ENCODE data around the gene PRKCA. TPM values are rescaled to one million over a fixed set of nuclear protein-coding genes. Genes with fewer than 3 reads are reported as not detected.
A peak's percentile ranks its signal among the peaks of the same experiment; 100 is the strongest.

Gene PRKCA
- total RNA-seq, 3 donors from 2014 or later (not counting 1 experiment from before 2014, with no cell fraction given) = 19.6 to 29.0 (median 20.4) TPM

DNA sequence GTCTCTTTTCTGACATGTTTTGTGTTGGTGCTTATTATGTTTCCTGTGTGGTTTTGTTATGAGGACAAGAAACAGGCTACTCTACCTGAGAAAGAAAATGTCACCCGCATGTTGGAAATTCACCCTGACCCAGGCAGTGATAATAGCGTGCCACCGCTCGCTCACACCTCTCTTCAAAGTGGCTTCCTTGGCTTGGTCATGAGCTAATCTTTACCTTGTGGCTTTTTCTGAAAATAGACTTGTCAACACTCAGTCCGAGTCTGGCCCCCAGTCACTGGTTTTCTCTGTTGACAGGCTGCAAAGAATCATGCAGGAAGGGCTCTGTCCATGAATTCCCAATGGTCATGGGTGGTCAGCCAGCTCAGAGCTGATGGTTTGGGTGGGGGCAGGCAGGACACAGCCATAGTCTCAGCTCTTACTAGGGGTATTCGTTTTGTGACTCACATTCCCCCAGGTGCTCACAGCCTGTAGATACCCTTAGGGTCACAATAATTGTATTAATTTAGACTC, 411.2 kb downstream of the PRKCA start:
- Histone ChIP-seq H3K36me3 (ENCODE audit: control insufficient read depth, insufficient read depth, low read length) (no peaks in the 10 kb centered on the region), H3K4me1 (ENCODE audit: control insufficient read depth, insufficient read depth, low read length) (peaks cover 55% of the 10 kb centered on the region), H3K27ac (ENCODE audit: low read length) (peak overlapping the region; percentile 34), H3K4me3 (ENCODE audit: low read length) (no peak overlapping the region), H3K9me3 (ENCODE audit: control insufficient read depth, insufficient read depth, low read length) (no peaks in the 10 kb centered on the region), H3K27me3 (ENCODE audit: control insufficient read depth, insufficient read depth, low read length) (no peaks in the 10 kb centered on the region)
- Mint-ChIP-seq H3K4me3 (peak overlapping the region; percentile 28), H3K36me3 (no peaks in the 10 kb centered on the region), H3K9me3 (no peaks in the 10 kb centered on the region), H3K4me1 (peaks cover 35 to 44% of the 10 kb centered on the region in 2 donors), H3K27me3 (ENCODE audit: low read depth in 2 of 2) (no peaks in the 10 kb centered on the region), H3K27ac (peak overlapping the region; percentile 48 to 69)
- 23% methylated on average over 6 of the region's 6 CpGs for WGBS (ENCODE audit: insufficient coverage)
- ATAC-seq = peak; percentile 76 to 93 (median 79)
- intact Hi-C loops (cut with micrococcal nuclease) = no loop called here
- TF ChIP-seq, protein P1, sequence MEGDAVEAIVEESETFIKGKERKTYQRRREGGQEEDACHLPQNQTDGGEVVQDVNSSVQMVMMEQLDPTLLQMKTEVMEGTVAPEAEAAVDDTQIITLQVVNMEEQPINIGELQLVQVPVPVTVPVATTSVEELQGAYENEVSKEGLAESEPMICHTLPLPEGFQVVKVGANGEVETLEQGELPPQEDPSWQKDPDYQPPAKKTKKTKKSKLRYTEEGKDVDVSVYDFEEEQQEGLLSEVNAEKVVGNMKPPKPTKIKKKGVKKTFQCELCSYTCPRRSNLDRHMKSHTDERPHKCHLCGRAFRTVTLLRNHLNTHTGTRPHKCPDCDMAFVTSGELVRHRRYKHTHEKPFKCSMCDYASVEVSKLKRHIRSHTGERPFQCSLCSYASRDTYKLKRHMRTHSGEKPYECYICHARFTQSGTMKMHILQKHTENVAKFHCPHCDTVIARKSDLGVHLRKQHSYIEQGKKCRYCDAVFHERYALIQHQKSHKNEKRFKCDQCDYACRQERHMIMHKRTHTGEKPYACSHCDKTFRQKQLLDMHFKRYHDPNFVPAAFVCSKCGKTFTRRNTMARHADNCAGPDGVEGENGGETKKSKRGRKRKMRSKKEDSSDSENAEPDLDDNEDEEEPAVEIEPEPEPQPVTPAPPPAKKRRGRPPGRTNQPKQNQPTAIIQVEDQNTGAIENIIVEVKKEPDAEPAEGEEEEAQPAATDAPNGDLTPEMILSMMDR (IDR thresholded peaks at IDR 0.05) = no peak
- peak; percentile 23 to 64 for DNase-seq

DNA sequence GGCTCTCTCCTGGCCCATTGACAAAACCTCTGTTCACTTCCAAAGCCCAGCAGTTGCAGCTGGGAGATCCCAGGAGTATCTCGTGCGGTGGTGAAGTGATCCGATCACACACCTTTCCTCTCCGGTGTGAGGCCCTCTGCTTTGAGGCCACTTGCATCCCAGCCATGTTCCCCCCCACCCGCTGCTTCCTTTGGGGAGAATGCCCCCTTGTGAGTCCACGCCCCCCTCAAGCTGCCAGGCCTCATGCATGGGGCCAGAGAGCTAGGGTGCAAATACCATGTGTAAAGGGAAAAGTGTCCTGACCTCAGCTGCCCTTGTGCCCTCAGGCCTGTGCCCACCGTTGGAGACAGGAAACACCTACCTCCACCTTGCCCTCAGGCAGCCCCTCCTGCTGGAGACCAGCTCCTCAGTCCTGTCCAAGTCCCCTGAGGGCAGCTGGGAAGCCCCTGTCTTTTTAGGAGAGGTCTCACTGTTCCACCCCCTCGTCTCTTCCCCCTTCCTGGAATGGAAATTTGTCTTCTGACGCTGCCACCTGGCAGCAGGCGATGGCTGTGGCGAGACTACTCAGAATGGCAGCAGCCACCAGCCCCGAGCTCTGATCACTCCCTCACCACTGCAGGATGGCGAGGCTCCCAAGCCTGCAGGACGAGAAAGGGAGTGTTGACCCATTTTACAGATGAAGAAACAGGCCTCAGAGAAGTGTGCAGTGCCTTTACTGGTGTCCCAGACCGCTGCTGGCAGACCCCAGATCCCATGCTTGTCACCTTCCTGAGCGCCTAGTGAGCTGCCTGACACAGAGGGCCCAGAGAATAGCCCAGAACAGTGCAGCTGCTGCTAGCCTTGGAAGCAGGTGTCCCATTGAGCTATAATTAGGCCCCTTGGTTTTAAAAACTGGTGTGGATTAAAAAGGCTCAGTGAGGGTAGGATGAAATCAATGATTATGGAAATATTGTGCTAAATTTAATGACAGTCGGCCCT, 411.9 kb downstream of the PRKCA start:
- Mint-ChIP-seq H3K27ac (peak overlapping the region; percentile 48 to 69), H3K36me3 (no peaks in the 10 kb centered on the region), H3K4me3 (peak overlapping the region; percentile 40), H3K4me1 (peaks cover 35 to 44% of the 10 kb centered on the region in 2 donors), H3K27me3 (ENCODE audit: low read depth in 2 of 2) (no peaks in the 10 kb centered on the region), H3K9me3 (no peaks in the 10 kb centered on the region)
- Histone ChIP-seq H3K27ac (ENCODE audit: low read length) (peak overlapping the region; percentile 34), H3K9me3 (ENCODE audit: control insufficient read depth, insufficient read depth, low read length) (no peaks in the 10 kb centered on the region), H3K4me1 (ENCODE audit: control insufficient read depth, insufficient read depth, low read length) (peaks cover 55% of the 10 kb centered on the region), H3K27me3 (ENCODE audit: control insufficient read depth, insufficient read depth, low read length) (no peaks in the 10 kb centered on the region), H3K36me3 (ENCODE audit: control insufficient read depth, insufficient read depth, low read length) (no peaks in the 10 kb centered on the region), H3K4me3 (ENCODE audit: low read length) (no peak overlapping the region)
- 80% methylated on average over 16 of the region's 17 CpGs for WGBS (ENCODE audit: insufficient coverage)
- ATAC-seq (no peak), DNase-seq (no peak)
- TF ChIP-seq, protein P1 (IDR thresholded peaks at IDR 0.05) = no peak
- intact Hi-C loops (cut with micrococcal nuclease) = loop anchor here (1.0 to 5.0 kb wide), 3 partner anchors 192 to 578 kb away; no protein-coding TSS in a partner anchor

GRCh38 chr17:66715076-66715675, 412.8 kb downstream of the PRKCA start:
- H3K4me1 Mint-ChIP-seq = peaks cover 35 to 48% of the 10 kb centered on the region in 2 donors
- H3K9me3 Mint-ChIP-seq = no peaks in the 10 kb centered on the region
- 83% methylated on average over 11 of the region's 11 CpGs for WGBS (ENCODE audit: insufficient coverage)
- no peaks in the 10 kb centered on the region for H3K9me3 ChIP-seq (ENCODE audit: control insufficient read depth, insufficient read depth, low read length)
- TF ChIP-seq, protein P1 (IDR thresholded peaks at IDR 0.05) = no peak
- H3K4me1 ChIP-seq (ENCODE audit: control insufficient read depth, insufficient read depth, low read length) = peaks cover 52% of the 10 kb centered on the region
- H3K36me3 Mint-ChIP-seq = no peaks in the 10 kb centered on the region
- H3K27ac Mint-ChIP-seq = no peak overlapping the region
- H3K4me3 ChIP-seq (ENCODE audit: low read length) = no peak overlapping the region
- H3K4me3 Mint-ChIP-seq = no peak overlapping the region
- ATAC-seq = no peak
- H3K27ac ChIP-seq (ENCODE audit: low read length) = no peak overlapping the region
- intact Hi-C loops (cut with micrococcal nuclease) = loop anchor here (1.0 to 5.0 kb wide), 3 partner anchors 191 to 577 kb away; no protein-coding TSS in a partner anchor
- no peaks in the 10 kb centered on the region for H3K27me3 ChIP-seq (ENCODE audit: control insufficient read depth, insufficient read depth, low read length)
- DNase-seq = no peak
- H3K36me3 ChIP-seq (ENCODE audit: control insufficient read depth, insufficient read depth, low read length) = no peaks in the 10 kb centered on the region
- H3K27me3 Mint-ChIP-seq (ENCODE audit: low read depth in 2 of 2) = no peaks in the 10 kb centered on the region
